HCT116 (cell line): Measurements from ENCODE around the gene XYLT1.

Experiments
- CTCF ChIP-seq, 3 experiments: fragments of 200-600 bp in 1 of 3; sonication (generic) in 1 of 3; IDR thresholded peaks in 2 of 3; conservative IDR thresholded peaks in 1 of 3; 2 replicates each; pipeline ENCODE4 v1.5.1; 2012 to 2017; ENCODE audit warnings: low read depth in 2 of 3, low read length in 2 of 3, antibody characterized with exemption in 1 of 3, borderline replicate concordance in 1 of 3, control low read depth in 1 of 3, mild to moderate bottlenecking in 1 of 3, mixed read lengths in 1 of 3, mixed run types in 1 of 3, moderate library complexity in 1 of 3; ENCODE audit not compliant: insufficient read depth in 1 of 3
- EZH2 ChIP-seq: fragments of 200-600 bp; sonication (generic); IDR thresholded peaks from 2 replicates; pipeline ENCODE4 v1.6.1; 2017; ENCODE audit warnings: antibody characterized with exemption, mixed run types
- SIN3A ChIP-seq: IDR thresholded peaks from 2 replicates; pipeline ENCODE4 v1.6.1; 2012; ENCODE audit warnings: low read depth
- TCF7L2 ChIP-seq: IDR thresholded peaks from 2 replicates; pipeline ENCODE4 v1.7.0; 2011; ENCODE audit warnings: borderline replicate concordance, inconsistent platforms; ENCODE audit not compliant: insufficient read depth, insufficient read length; ENCODE audit errors: extremely low read depth

GRCh38 chr16:17082095-17082882 is 388.5 kb downstream of the XYLT1 start:
- TF ChIP-seq CTCF (IDR thresholded peaks at IDR 0.05 in 2 of 3, conservative IDR thresholded peaks at IDR 0.05 in 1 of 3; ENCODE audit: borderline replicate concordance in 1 of 3, insufficient read depth in 1 of 3, low read depth in 2 of 3, low read length in 2 of 3) (no peak), TCF7L2 (no peak), SIN3A (no peak), EZH2 (no peak)
